HG02610 (cell line): Measurements from ENCODE around the gene PTPRJ.
A peak's percentile ranks its signal among the peaks of the same experiment; 100 is the strongest.

Experiments
- ATAC-seq: cut with Tn5 transposase; IDR thresholded peaks from one replicate; pipeline ENCODE4 v1.9.1; 2021; ENCODE audit warnings: mild to moderate bottlenecking, moderate library complexity; ENCODE audit not compliant: unreplicated experiment

The PTPRJ gene

GRCh38 chr11:47967577-47968525 lies 12.5 kb upstream of the PTPRJ start:
- ATAC-seq, result no peak

- no peak for ATAC-seq
These were observed 11.0 kb upstream of the PTPRJ start for GRCh38 chr11:47969401-47969800.

GRCh38 chr11:47971501-47971900 lies 8.9 kb upstream of the PTPRJ start:
- ATAC-seq, result no peak

- no peak for ATAC-seq
These were observed 7.2 kb upstream of the PTPRJ start for GRCh38 chr11:47973173-47973572.

GRCh38 chr11:47976931-47977330 lies 3.4 kb upstream of the PTPRJ start:
- no peak for ATAC-seq

GRCh38 chr11:47977623-47978022 lies 2.7 kb upstream of the PTPRJ start:
- ATAC-seq, result no peak

GRCh38 chr11:47979378-47980087 lies 826 bp upstream of the PTPRJ start:
- ATAC-seq, result no peak

- peak; percentile 32 for ATAC-seq
These were observed 705 bp downstream of the PTPRJ start for GRCh38 chr11:47980907-47981621.

- no peak for ATAC-seq
These were observed 1.5 kb downstream of the PTPRJ start for GRCh38 chr11:47981667-47982404.

- no peak for ATAC-seq
These were observed 2.3 kb downstream of the PTPRJ start for GRCh38 chr11:47982616-47983015.

- ATAC-seq, result no peak
These were observed 3.4 kb downstream of the PTPRJ start for GRCh38 chr11:47983464-47984397.

GRCh38 chr11:47986219-47986618 lies 5.9 kb downstream of the PTPRJ start:
- ATAC-seq, result no peak

GRCh38 chr11:47986742-47987141 lies 6.4 kb downstream of the PTPRJ start:
- ATAC-seq, result no peak

- no peak for ATAC-seq
These were observed 7.0 kb downstream of the PTPRJ start for GRCh38 chr11:47987310-47987709.

GRCh38 chr11:47987781-47988180 lies 7.4 kb downstream of the PTPRJ start:
- ATAC-seq, result no peak

GRCh38 chr11:47989779-47990178 lies 9.4 kb downstream of the PTPRJ start:
- ATAC-seq, result no peak

- no peak for ATAC-seq
These were observed 11.0 kb downstream of the PTPRJ start for GRCh38 chr11:47991266-47991830.

GRCh38 chr11:47991894-47992293 lies 11.5 kb downstream of the PTPRJ start:
- no peak for ATAC-seq
